AG04449 (cell line): ENCODE results near the gene RHOH.

Experiments
- CTCF ChIA-PET: fragments of 350-600 bp; formaldehyde crosslinking; extraction: SDS; loops from one replicate; lab custom pipeline; 2021; ENCODE audit warnings: antibody characterized with exemption; lab: Yijun Ruan, JAX
- POLR2A ChIA-PET: fragments of 400-600, 350-600 bp; formaldehyde crosslinking; extraction: SDS; loops from one replicate; lab custom pipeline; 2020; ENCODE audit warnings: antibody characterized with exemption, inconsistent platforms; lab: Yijun Ruan, JAX
- DNase-seq: peaks from one replicate; pipeline ENCODE4 v3.0.0-alpha.2; 2010; ENCODE audit warnings: low read depth, low spot score
- H3K4me3 ChIP-seq: 2 replicates; pipeline ENCODE4 v1.5.1; 2011; ENCODE audit warnings: low read depth, mild to moderate bottlenecking, control low read depth, low read length
- TF ChIP-seq, protein P1 (sequence below): IDR thresholded peaks from one replicate; pipeline ENCODE4 v1.5.1; 2011; ENCODE audit warnings: mild to moderate bottlenecking, moderate library complexity, low read length, control low read depth, inconsistent platforms; ENCODE audit not compliant: insufficient read depth; ENCODE audit errors: missing control alignments

Gene RHOH

DNA sequence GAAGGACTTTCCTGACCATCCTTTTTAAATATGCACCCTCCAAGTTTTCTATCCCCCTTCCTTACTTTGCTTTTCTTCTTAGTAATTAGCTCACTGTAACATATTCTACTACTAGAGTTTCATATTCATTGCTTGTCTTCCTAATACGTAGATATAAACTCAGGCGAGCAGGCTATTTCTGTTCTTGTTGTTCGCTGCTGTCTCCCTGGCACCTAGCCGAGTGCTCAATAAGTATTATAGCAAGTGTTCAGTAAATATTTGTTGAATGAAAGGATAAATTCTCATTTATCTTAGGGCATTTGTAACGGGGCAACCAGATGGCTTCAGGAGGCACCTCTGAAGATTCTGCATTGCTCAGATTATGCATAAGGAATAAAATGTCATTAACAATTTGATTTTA, 6.8 kb upstream of the RHOH start:
- POLR2A ChIA-PET = no interaction called here
- no peak for DNase-seq
- TF ChIP-seq, protein P1, sequence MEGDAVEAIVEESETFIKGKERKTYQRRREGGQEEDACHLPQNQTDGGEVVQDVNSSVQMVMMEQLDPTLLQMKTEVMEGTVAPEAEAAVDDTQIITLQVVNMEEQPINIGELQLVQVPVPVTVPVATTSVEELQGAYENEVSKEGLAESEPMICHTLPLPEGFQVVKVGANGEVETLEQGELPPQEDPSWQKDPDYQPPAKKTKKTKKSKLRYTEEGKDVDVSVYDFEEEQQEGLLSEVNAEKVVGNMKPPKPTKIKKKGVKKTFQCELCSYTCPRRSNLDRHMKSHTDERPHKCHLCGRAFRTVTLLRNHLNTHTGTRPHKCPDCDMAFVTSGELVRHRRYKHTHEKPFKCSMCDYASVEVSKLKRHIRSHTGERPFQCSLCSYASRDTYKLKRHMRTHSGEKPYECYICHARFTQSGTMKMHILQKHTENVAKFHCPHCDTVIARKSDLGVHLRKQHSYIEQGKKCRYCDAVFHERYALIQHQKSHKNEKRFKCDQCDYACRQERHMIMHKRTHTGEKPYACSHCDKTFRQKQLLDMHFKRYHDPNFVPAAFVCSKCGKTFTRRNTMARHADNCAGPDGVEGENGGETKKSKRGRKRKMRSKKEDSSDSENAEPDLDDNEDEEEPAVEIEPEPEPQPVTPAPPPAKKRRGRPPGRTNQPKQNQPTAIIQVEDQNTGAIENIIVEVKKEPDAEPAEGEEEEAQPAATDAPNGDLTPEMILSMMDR = no peak
- CTCF ChIA-PET = no interaction called here
- H3K4me3 ChIP-seq = no peak overlapping the region

DNA sequence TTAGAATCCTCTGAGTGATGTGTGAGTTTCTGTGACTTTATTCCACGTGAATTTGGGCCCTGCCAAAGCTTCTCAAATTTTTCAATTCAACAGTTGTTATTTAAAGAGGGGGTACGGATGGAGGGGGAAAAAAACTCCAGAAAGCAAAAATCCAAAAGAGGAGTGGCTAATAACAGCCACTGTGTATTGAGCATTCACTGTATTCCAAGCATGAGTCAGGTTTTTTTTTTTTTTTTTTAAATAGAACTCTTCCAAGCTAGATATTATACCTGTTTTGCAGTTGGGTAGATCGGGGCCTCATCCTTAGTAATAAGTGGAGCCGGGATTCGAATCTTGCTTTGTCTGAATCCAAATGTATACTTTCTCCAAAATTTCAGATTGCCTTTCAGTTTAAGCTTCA, 6.4 kb upstream of the RHOH start:
- POLR2A ChIA-PET = no interaction called here
- no peak for DNase-seq
- TF ChIP-seq, protein P1 = no peak
- CTCF ChIA-PET = interaction anchor here (0.6 kb wide), 1 partner anchor 586 kb away, joined by 3 read pairs; no protein-coding TSS in a partner anchor
- no peak overlapping the region for H3K4me3 ChIP-seq

DNA sequence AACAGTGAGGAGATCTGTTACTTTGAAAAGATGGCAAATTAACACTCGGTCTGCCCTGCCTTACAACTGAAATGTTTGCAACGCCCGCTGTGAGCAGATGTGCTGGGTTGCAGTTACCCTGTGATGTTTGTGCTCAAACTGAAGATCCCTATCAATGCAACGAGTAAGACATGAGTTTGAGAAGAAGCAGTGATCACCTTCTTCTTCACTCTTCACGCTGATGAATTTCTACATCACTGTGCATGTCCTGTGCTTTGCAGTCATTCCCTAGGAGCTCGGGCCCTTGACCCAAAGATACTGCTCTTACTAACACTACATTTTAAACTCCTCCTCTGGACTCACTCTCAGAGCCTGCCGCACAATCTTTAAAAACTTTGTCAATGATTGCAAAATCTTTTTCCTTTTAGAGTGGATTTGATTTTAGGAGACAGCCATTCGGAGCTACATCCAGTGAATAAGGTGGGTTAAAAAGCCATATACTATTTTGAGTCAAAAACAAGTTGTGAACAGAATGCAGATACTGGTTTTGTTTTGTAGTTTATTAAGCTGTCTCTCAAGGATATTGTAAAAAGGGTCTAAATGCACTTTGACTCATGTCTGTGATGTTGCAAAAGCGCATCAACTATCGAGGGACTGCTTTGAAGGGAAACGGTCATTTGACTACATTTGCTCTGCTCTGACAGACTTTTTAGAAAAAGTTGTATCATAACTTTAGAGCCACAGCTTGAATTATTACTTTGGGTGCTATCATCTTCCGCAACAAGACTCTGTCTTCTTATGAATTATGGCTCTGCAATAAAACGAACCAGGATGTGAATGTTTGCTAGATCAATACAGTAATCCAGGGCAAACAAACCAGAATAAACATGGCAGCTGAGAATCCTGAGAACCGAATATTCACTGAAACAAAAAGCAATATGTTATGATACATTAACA, 5.7 kb upstream of the RHOH start:
- ChIA-PET CTCF (interaction anchor here (0.6 kb wide), 1 partner anchor 586 kb away, joined by 3 read pairs; no protein-coding TSS in a partner anchor), POLR2A (no interaction called here)
- TF ChIP-seq, protein P1 = no peak
- no peak for DNase-seq
- no peak overlapping the region for H3K4me3 ChIP-seq

DNA sequence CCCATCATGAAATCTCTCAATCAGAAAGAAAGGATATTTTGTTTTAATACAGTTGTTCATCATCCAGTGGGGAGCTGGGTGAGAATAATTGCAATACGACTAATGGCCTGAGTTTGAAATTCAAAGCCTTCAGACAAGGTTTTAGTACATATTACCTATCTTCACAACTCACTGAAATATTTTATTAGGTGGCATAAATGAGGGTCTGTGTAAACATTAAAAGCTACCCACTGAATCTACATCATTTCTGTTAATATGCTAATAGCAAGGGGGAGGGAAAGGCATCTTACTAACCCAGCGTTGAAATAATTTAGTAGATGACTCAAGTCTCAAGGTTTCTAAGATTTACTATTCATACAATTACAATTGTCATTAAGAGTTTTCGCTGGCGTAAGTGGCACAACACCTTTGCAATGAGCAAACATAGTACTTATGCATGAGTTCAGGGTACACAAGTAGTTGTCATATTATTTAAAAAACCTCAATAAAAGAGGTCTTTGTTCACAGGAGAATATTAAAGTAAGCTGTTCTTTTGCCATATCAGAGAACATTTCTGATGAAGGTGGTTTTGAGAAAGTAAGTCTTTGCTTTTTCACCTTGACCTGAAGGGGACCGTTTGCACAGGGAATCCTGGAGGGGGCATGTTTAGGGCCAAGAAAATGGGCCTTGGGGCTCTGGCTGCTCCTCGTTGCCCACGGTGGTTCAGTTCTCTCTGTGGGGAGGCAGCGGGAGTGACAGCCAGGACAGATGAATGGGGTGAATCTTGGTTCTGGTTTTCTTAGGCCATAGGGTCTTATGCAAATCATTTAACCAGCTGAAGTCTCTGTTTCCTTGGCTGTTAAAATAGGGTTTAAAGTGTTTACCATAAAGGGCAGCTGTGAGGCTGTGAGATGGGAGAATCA, 4.5 kb upstream of the RHOH start:
- CTCF ChIA-PET = interaction anchor here (0.5 kb wide), 1 partner anchor 535 kb away, joined by 3 read pairs; no protein-coding TSS in a partner anchor
- TF ChIP-seq, protein P1 = no peak
- POLR2A ChIA-PET = no interaction called here
- H3K4me3 ChIP-seq = no peak overlapping the region
- DNase-seq = no peak

DNA sequence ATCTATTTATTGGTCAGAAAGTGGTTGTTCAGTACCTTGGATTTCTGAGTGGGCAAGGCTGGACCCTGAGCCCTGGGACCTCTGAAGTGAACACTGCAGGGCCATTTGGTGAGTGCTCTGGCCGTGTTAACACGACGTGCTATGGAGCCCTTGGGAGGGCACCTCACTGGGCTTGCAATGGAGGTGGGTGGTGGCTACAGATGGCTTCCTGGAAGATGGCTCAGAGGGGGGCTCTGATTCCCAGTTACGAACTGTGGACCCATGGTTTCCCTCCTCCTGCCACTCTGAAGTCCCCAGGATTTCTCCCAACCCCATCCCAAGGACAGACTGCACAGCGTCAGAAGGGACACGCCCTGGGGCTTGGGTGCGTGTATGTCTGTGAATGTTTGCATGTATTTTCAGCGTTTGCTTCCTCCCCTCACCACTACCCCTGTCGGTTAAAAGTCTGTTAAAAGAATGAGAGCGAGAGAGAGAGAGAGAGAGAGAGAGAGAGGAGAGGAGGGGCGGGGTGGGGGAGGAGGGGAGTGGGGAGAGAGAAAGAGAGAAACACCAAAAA, 3.7 kb upstream of the RHOH start:
- ChIA-PET CTCF (interaction anchor here (0.5 kb wide), 1 partner anchor 535 kb away, joined by 3 read pairs; no protein-coding TSS in a partner anchor), POLR2A (no interaction called here)
- TF ChIP-seq, protein P1 = no peak
- H3K4me3 ChIP-seq = no peak overlapping the region
- no peak for DNase-seq
